SK-N-MC (cell line): Measurements from ENCODE around the gene NDFIP1.

Experiments used
- EZH2 ChIP-seq: fragments of 200-600 bp; sonication (generic); IDR thresholded peaks from one replicate; pipeline ENCODE4 v1.6.1; 2017; ENCODE audit warnings: antibody characterized with exemption
- FOXP2 ChIP-seq: optimal IDR thresholded peaks from 2 replicates; pipeline ENCODE3; 2011; ENCODE audit warnings: mild to moderate bottlenecking, moderate library complexity; ENCODE audit not compliant: insufficient read depth; ENCODE audit errors: extremely low read length, control extremely low read depth

GRCh38 chr5:142125963-142126362 lies 17.4 kb downstream of the NDFIP1 start:
- TF ChIP-seq EZH2 (no peak), FOXP2 (no peak)
